Adrenal gland (tissue), 12 donors: ENCODE measurements around the gene TCAIM. TPM values are rescaled to one million over a fixed set of nuclear protein-coding genes. Genes with fewer than 3 reads are reported as not detected.

Experiments
- DNase-seq, 7 donors: peaks; one replicate each; pipeline ENCODE4 v3.0.0-alpha.2; 2019 to 2020
- H3K27ac ChIP-seq, 5 donors: fragments of 200-600 bp; sonication (generic) in 4 of 5; 1 replicate in 3 of 5; 2 replicates in 2 of 5; pipeline versions ENCODE4 v1.5.1 to v1.8.0; 2016 to 2020; ENCODE audit warnings: mild to moderate bottlenecking in 1 of 5
- H3K27me3 ChIP-seq: fragments of 200-600 bp; 2 replicates; pipeline ENCODE4 v1.8.0; 2021
- H3K36me3 ChIP-seq, 2 donors: fragments of 200-600 bp; replicated peaks in 1 of 2; 1 replicate in 1 of 2; 2 replicates in 1 of 2; pipeline versions ENCODE4 v1.5.1 to v1.8.0; 2018 to 2022
- H3K4me1 ChIP-seq, 2 donors: fragments of 200-600 bp; replicated peaks in 1 of 2; 1 replicate in 1 of 2; 2 replicates in 1 of 2; pipeline versions ENCODE4 v1.5.1 to v1.8.0; 2018 to 2021
- H3K4me3 ChIP-seq, 4 donors: fragments of 200-600 bp; sonication (generic) in 3 of 4; one replicate each; pipeline ENCODE4 v1.5.1; 2016 to 2018
- H3K9me3 ChIP-seq, 3 donors: fragments of 200-600 bp; sonication (generic) in 1 of 3; replicated peaks in 1 of 3; 1 replicate in 2 of 3; 2 replicates in 1 of 3; pipeline versions ENCODE4 v1.5.1 to v1.8.0; 2016 to 2021
- CTCF ChIP-seq, 6 experiments: fragments of 450-650 bp in 4 of 6; fragments of 200-600 bp in 2 of 6; sonication (generic) in 1 of 6; IDR thresholded peaks; 1 replicate in 5 of 6; 2 replicates in 1 of 6; pipeline versions ENCODE4 v1.5.1 to v1.8.0; 2016 to 2021; ENCODE audit warnings: antibody characterized with exemption in 6 of 6, mild to moderate bottlenecking in 2 of 6, moderate library complexity in 1 of 6
- POLR2A ChIP-seq, 2 donors: fragments of 450-650 bp; IDR thresholded peaks; one replicate each; pipeline ENCODE4 v1.6.1; 2017; ENCODE audit warnings: antibody characterized with exemption in 2 of 2, mild to moderate bottlenecking in 2 of 2, moderate library complexity in 1 of 2
- WGBS, 4 donors: extraction: QIAGEN DNeasy Blood & Tissue Kit in 2 of 4; methylation state at CpG; one replicate each; pipeline versions ENCODE4 v1.1.5 to v1.1.7; 2013 to 2017; 5-methylcytosine and 5-hydroxymethylcytosine counted together
- intact Hi-C, 2 donors: fragments of 100-400 bp; cut with DNase I; formaldehyde crosslinking; loops; one replicate each; pipeline versions ENCODE4 v1.14.1 to v1.15.0; 2022 to 2023
- polyA plus RNA-seq, 3 donors: library from polyadenylated mRNA; stranded (reverse); fragments of 200-250 nt in 2 of 3; fragments of 350-450 nt in 1 of 3; fragmentation: Illumina TruSeq in 1 of 3; extraction: RNeasy Lipid Tissue Mini Kit (QIAGEN cat#74804) in 1 of 3; gene quantifications; one replicate each; pipeline ENCODE4 v1.2.3, GENCODE V29; 2013 to 2014
- total RNA-seq, 9 donors: library from RNA; depleted of rRNA in 4 of 9; stranded (reverse); fragments of >200 nt in 4 of 9; fragments of 120-200 nt in 1 of 9; fragmentation: NEBNext Ultra II Directional in 1 of 9; extraction: Animal tissue kit (Norgen Biotek cat#: 25700) in 1 of 9; gene quantifications; one replicate each; pipeline versions ENCODE4 v1.1.0 to v1.2.4, GENCODE V29; 2013 to 2023
- donor health status: healthy with polysubstance abuse.
- donor health status: Bipolar disorder and iron deficiency.
- donor health status: DM: yes; HTN: yes; CAD: no.
- donor health status: DM: no; HTN: no; CAD: no.
- donor health status: DM: no; HTN: no; CAD: no.
- donor health status: DM: yes; HTN: yes; CAD: no.

TCAIM gene
- total and polyA plus RNA-seq, 12 donors, result 11.8 to 51.9 (median 31.8) TPM

DNA sequence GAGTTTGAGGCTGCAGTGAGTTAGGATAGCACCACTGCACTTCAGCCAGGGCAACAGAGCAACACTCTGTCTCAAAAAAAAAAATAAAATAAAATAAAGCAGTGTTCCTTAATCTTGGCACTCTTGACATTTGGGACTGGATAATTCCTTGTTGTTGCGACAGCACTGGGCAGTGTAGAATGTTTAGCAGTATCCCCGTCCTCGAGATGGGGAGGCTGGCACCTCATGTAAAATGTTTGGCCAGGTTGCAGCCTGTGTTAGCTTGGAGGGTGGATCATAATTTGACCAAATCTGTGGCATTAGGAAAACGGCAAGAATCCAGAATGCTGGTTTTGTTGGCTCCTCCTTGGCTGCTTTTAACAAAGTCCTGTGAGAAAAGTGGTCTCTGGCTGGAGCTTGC is 91.9 kb downstream of the TCAIM start:
- WGBS, 4 donors, result 74 to 82% (median 78%) methylated on average over 4 of the region's 4 CpGs
- no peak overlapping the region for H3K27ac ChIP-seq

DNA sequence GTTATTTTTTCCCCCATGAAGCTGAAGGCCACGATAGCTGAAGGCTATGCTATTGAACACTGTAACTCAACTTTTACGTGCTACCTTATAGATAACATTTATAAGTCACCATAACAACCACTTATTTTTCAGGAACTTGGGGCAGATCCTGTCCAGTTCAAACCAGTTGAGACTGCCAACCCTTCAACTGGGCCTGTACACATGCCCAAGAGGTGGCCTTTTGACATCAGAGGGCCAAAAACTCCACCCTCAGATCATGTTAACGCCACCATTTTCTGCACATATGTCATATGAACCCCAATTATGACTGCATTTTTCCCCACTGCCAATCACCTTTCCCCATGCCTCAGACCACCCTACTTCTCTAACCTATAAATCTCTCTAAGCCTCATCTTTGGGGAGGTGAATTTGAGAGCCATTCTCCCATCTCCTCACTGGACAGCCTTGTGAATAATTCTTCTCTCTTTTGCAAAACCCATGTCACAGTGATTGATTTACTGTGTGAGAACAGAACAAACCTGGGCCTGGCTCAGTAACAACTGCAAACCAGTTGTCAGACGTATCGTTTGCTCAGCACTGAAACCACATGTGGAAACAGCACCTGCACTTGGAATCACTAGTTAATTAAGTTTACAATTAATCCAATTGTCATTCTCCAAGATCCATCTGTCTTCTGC is 96.4 kb downstream of the TCAIM start:
- no peaks in the 10 kb centered on the region for H3K9me3 ChIP-seq
- WGBS, 4 donors, result 85 to 91% (median 88%) methylated on average over 5 of the region's 5 CpGs
- intact Hi-C loops, result no loop called here
- no peaks in the 10 kb centered on the region for H3K36me3 ChIP-seq
- TF ChIP-seq POLR2A (IDR thresholded peaks at IDR 0.05) (no peak), CTCF (IDR thresholded peaks at IDR 0.05) (no peak)
- no peak overlapping the region for H3K4me3 ChIP-seq
- DNase-seq, result no peak
- H3K27me3 ChIP-seq, result no peaks in the 10 kb centered on the region
- peaks cover 0 to 20% of the 10 kb centered on the region in 2 donors for H3K4me1 ChIP-seq
- no peak overlapping the region for H3K27ac ChIP-seq

More for the DNA sequence above, 91.9 kb downstream of the TCAIM start:
- DNase-seq, result no peak
- H3K4me1 ChIP-seq, result no peaks in the 10 kb centered on the region
- no peak overlapping the region for H3K4me3 ChIP-seq
- intact Hi-C loops, result no loop called here
- H3K27me3 ChIP-seq, result no peaks in the 10 kb centered on the region
- TF ChIP-seq CTCF (IDR thresholded peaks at IDR 0.05) (no peak), POLR2A (IDR thresholded peaks at IDR 0.05) (no peak)
- no peaks in the 10 kb centered on the region for H3K36me3 ChIP-seq
- H3K9me3 ChIP-seq, result no peaks in the 10 kb centered on the region

DNA sequence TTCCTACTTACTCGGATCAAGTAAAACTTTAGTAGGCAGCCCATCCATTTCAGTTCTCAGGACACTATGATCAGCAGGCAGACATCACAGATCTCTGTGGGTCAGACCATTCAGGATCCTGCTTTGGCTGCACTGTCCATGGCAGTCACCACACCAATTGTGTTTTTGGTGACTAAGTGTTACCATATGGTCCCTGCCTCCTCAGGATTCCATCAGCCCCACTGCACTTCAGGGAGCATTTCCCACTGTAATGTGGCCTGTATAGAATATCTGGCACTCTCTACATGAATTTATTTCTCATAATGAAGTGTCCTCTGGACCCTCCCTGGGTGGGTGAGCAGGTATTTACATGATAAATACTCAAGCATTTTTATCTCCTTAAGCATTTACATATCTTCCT is 97.6 kb downstream of the TCAIM start:
- no peaks in the 10 kb centered on the region for H3K9me3 ChIP-seq
- no peaks in the 10 kb centered on the region for H3K36me3 ChIP-seq
- no peak for DNase-seq
- H3K27ac ChIP-seq, result no peak overlapping the region
- H3K4me1 ChIP-seq, result peaks cover 0 to 32% of the 10 kb centered on the region in 2 donors
- H3K4me3 ChIP-seq, result no peak overlapping the region
- intact Hi-C loops, result no loop called here
- WGBS, 4 donors, result 45 to 77% (median 62%) methylated on average over 1 of the region's 1 CpG
- no peak for TF ChIP-seq CTCF (IDR thresholded peaks at IDR 0.05)
- no peak for TF ChIP-seq POLR2A (IDR thresholded peaks at IDR 0.05)
- no peaks in the 10 kb centered on the region for H3K27me3 ChIP-seq

DNA sequence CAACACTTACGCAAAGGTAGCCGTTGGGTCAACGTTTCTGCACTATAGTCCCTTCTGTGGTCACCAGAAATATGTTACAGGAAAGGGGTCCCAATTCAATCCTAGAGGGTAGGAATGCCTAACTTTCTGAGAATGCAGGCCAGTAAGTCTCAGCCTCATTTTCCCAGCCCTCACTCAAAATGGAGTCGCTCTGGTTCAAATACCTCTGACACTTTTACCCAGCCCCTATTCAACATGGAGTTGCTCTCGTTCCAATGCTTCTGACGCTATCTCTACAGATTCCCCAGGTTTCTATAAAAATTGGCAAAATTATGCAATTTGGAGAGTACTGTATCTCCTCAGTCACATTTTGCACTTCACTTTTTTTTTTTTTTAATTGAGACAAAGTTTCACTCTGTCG is 99.2 kb downstream of the TCAIM start:
- intact Hi-C loops, result no loop called here
- Histone ChIP-seq H3K27me3 (no peaks in the 10 kb centered on the region), H3K36me3 (no peaks in the 10 kb centered on the region), H3K27ac (no peak overlapping the region), H3K9me3 (no peaks in the 10 kb centered on the region), H3K4me3 (no peak overlapping the region), H3K4me1 (peaks cover 0 to 32% of the 10 kb centered on the region in 2 donors)
- no peak for DNase-seq
- 90 to 92% (median 91%) methylated on average over 7 of the region's 7 CpGs for WGBS, 4 donors
- no peak for TF ChIP-seq POLR2A (IDR thresholded peaks at IDR 0.05)
- TF ChIP-seq CTCF (IDR thresholded peaks at IDR 0.05), result no peak
